SJSA1 (cell line): ENCODE results near the gene NEK5. TPM values are rescaled to one million over a fixed set of nuclear protein-coding genes. Genes with fewer than 3 reads are reported as not detected.

Source experiments
- DNase-seq, 2 experiments: peaks; one replicate each; pipeline ENCODE4 v3.0.0-alpha.2; 2015 to 2020; ENCODE audit warnings: low spot score in 2 of 2, low read depth in 1 of 2
- H3K27ac ChIP-seq: fragments of 250-450 bp; sonication (Bioruptor Pico); 2 replicates; pipeline ENCODE4 v1.5.1; 2020; ENCODE audit warnings: mild to moderate bottlenecking, moderate library complexity
- H3K27me3 ChIP-seq: fragments of 250-450 bp; sonication (Bioruptor Pico); replicated peaks from 2 replicates; pipeline ENCODE4 v1.5.1; 2020; ENCODE audit warnings: mild to moderate bottlenecking, moderate library complexity
- H3K36me3 ChIP-seq: fragments of 250-450 bp; sonication (Bioruptor Pico); 2 replicates; pipeline ENCODE4 v1.5.1; 2020; ENCODE audit warnings: mild to moderate bottlenecking
- H3K4me1 ChIP-seq: fragments of 250-450 bp; sonication (Bioruptor Pico); replicated peaks from 2 replicates; pipeline ENCODE4 v1.6.1; 2021; ENCODE audit warnings: mild to moderate bottlenecking
- H3K4me3 ChIP-seq: fragments of 250-450 bp; sonication (Bioruptor Pico); 2 replicates; pipeline ENCODE4 v1.5.1; 2020; ENCODE audit warnings: mild to moderate bottlenecking
- H3K9me3 ChIP-seq: fragments of 250-450 bp; sonication (Bioruptor Pico); replicated peaks from 2 replicates; pipeline ENCODE4 v1.5.1; 2020; ENCODE audit warnings: mild to moderate bottlenecking
- total RNA-seq: library from RNA; depleted of rRNA; stranded (reverse); fragments of >200 nt; shearing (Covaris generic); gene quantifications from 2 replicates; pipeline ENCODE4 v1.2.3, GENCODE V29; 2014; rRNA removed

The NEK5 gene
- total RNA-seq, 1 experiment from 2014 or later = not detected

GRCh38 chr13:51993713-51994112 is 135.2 kb downstream of the NEK5 start:
- no peak for DNase-seq

GRCh38 chr13:51988988-51989618 is 139.8 kb downstream of the NEK5 start:
- H3K27me3 ChIP-seq = no peaks in the 10 kb centered on the region; the same call in 1 of the 2 replicates

More at GRCh38 chr13:51993713-51994112, 135.2 kb downstream of the NEK5 start:
- Histone ChIP-seq H3K9me3 (no peaks in the 10 kb centered on the region), H3K27ac (no peak overlapping the region), H3K4me3 (no peak overlapping the region), H3K27me3 (no peaks in the 10 kb centered on the region; the same call in 1 of the 2 replicates), H3K4me1 (no peaks in the 10 kb centered on the region), H3K36me3 (no peaks in the 10 kb centered on the region)

More at GRCh38 chr13:51988988-51989618, 139.8 kb downstream of the NEK5 start:
- no peaks in the 10 kb centered on the region for H3K4me1 ChIP-seq
- no peak for DNase-seq
- no peak overlapping the region for H3K27ac ChIP-seq
- no peaks in the 10 kb centered on the region for H3K36me3 ChIP-seq
- no peaks in the 10 kb centered on the region for H3K9me3 ChIP-seq
- H3K4me3 ChIP-seq = no peak overlapping the region

Other genes starting within 250 kb of the NEK5 start
- 2.2 and 3.5 TPM in 2 replicates for gene ATP7B, start 117.6 kb downstream of the NEK5 start, total RNA-seq
- gene ALG11, start 116.7 kb downstream of the NEK5 start, total RNA-seq = 21.9 and 25.3 TPM in 2 replicates
- 12.1 and 16.7 TPM in 2 replicates for gene UTP14C, start 104.4 kb downstream of the NEK5 start, total RNA-seq
- 4.2 and 8.7 TPM in 2 replicates for gene NEK3, start 30.5 kb upstream of the NEK5 start, total RNA-seq